GM06990 (cell line): ENCODE results near the gene RPS19.

ENCODE experiments used
- DNase-seq: peaks from one replicate; pipeline ENCODE4 v3.0.0-alpha.2; 2011; ENCODE audit not compliant: insufficient read length; ENCODE audit errors: extremely low read depth
- H3K27me3 ChIP-seq: replicated peaks from 2 replicates; pipeline ENCODE4 v1.6.0; 2011; ENCODE audit warnings: low read length; ENCODE audit not compliant: control insufficient read depth, insufficient read depth
- H3K36me3 ChIP-seq: 2 replicates; pipeline ENCODE4 v1.5.1; 2011; ENCODE audit warnings: low read length; ENCODE audit not compliant: control insufficient read depth, insufficient read depth
- H3K4me3 ChIP-seq: replicated peaks from 2 replicates; pipeline ENCODE4 v1.5.1; 2011; ENCODE audit warnings: low read depth, mild to moderate bottlenecking, control low read depth, low read length
- TF ChIP-seq, protein P1 (sequence below): IDR thresholded peaks from 2 replicates; pipeline ENCODE4 v1.5.1; 2011; ENCODE audit warnings: low read length, control low read depth, mild to moderate bottlenecking, inconsistent platforms; ENCODE audit not compliant: insufficient read depth, poor library complexity, severe bottlenecking

Gene RPS19

DNA sequence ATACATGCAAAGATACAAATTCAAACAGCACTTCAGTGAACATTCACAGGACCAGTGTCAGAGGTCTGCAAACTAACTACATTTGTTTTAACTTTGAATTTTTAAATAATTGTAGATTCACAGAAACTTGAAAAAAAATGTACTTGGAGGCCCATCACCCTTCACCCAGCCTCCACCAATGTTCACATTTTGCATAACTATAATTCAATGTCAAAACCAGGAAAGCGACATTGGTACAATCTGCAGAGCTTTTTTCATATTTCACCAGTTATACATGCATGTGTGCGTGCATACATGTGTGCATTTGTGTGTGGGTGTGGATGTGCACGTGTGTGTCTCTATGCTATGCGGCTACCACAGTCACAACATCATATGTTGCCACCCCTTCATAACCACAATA lies 44.8 kb upstream of the RPS19 start:
- DNase-seq = no peak
- no peaks in the 10 kb centered on the region for H3K27me3 ChIP-seq
- H3K4me3 ChIP-seq = no peak overlapping the region
- TF ChIP-seq, protein P1, sequence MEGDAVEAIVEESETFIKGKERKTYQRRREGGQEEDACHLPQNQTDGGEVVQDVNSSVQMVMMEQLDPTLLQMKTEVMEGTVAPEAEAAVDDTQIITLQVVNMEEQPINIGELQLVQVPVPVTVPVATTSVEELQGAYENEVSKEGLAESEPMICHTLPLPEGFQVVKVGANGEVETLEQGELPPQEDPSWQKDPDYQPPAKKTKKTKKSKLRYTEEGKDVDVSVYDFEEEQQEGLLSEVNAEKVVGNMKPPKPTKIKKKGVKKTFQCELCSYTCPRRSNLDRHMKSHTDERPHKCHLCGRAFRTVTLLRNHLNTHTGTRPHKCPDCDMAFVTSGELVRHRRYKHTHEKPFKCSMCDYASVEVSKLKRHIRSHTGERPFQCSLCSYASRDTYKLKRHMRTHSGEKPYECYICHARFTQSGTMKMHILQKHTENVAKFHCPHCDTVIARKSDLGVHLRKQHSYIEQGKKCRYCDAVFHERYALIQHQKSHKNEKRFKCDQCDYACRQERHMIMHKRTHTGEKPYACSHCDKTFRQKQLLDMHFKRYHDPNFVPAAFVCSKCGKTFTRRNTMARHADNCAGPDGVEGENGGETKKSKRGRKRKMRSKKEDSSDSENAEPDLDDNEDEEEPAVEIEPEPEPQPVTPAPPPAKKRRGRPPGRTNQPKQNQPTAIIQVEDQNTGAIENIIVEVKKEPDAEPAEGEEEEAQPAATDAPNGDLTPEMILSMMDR = no peak
- H3K36me3 ChIP-seq = no peaks in the 10 kb centered on the region

DNA sequence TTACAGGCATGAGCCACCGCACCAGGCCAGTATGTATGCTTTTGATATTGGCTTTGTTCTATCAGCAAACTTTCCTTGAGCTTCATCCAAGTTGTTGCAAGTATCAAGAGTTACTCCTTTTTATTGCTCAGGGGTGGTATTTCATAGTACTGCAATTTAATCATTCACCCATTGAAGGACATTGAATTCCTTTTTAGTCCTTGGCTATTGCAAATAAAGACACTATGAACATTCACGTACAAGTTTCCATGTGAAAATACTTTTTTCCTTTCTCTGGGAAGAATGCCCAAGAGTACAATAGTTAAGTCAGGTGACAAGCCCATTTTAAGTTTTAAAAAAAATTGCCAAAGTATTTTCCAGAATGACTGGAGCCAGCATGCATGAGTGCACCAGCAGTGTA lies 43.3 kb upstream of the RPS19 start:
- TF ChIP-seq, protein P1 = no peak
- no peak for DNase-seq
- Histone ChIP-seq H3K36me3 (no peaks in the 10 kb centered on the region), H3K27me3 (no peaks in the 10 kb centered on the region), H3K4me3 (no peak overlapping the region)

DNA sequence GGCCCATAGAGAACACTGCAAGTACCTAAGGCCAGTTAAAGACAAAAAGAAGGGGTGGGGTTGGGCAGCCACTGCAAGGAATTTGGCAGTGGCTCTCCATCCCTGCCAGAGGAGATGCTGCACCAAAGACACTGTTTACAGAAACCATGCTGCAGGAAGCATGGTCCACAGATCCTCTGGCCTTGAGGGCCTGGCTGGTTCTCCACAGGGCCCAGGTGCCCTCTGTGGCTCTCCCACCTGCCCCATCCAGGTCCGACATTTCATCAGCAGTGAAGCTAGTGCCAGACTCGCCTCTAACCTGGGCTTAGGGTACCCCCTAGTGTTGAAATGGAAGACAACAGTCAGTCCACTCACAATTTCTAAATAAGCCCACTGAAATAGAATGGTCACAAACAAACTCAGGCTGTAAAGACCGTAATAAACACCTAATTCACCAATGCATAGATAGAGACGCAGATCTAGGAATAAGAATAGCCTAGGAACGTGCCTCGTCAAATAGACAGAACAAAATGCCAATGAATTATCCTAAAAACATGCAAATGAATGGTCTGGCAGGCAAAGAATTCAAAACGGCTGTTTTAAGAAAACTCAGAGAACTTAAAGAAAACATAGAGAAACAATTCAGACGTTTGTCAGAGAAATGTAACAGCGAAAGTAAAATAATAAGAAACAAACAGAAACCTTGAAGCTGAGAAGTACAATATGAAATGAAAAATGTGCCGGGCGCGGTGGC lies 38.9 kb upstream of the RPS19 start:
- Histone ChIP-seq H3K36me3 (no peaks in the 10 kb centered on the region), H3K27me3 (no peaks in the 10 kb centered on the region), H3K4me3 (no peak overlapping the region)
- TF ChIP-seq, protein P1 = peak; percentile 66
- DNase-seq = peak; percentile 51

DNA sequence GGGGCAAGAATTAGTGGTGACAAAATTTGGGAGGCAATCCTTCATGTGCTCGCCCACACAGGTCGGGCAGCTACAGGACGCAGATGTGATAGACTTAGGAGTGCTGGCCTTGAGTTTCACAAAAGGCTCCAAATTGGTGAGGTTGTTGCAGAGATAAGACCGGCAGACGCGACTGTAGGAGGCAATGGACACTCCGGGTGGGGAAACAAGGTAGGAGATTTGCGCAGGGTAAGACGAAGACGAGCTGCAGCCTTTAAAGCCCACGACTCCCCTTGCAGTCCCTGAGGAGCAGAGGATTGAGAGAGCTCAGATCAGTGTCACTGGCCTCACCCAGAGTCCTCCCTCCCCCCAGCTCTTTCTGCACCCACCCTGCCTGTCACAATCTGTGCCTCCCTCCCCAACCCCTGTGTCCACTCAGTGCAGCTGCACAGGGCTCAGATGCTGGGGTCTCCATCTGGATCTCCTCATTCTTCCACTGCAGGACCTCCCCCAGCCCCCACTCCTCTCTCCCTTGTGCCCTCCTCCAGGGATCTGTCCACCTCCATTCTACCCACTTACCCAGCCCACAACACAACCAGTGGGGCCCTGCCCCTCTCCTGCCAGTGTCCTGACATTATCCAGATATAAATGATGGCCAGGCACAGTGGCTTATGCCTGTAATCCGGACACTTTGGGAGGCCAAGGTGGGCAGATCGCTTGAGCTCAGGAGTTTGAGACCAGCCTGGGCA lies 21.9 kb upstream of the RPS19 start:
- TF ChIP-seq, protein P1 = no peak
- Histone ChIP-seq H3K27me3 (no peaks in the 10 kb centered on the region; the same call in 1 of the 2 replicates), H3K4me3 (no peak overlapping the region), H3K36me3 (no peaks in the 10 kb centered on the region)
- DNase-seq = no peak

DNA sequence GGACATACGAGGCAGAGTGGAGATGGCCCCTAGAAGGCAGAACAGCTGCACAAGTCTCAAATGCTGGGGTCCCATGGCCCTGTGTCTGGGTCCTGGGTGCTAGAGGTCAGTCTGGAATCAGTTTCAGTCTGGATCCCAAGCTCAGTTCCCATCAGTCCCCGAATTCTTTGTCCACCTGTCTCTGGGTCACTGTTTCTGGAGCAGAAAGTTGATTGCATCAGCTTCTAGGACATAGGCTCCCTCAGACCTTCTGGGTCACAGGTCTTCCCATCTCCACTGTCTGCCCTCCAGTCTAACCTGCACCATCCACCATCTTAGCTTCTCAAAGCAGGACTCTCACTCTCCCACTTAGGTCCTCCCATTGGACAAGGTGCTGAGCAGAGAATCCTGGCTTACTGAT lies 20.8 kb upstream of the RPS19 start:
- H3K4me3 ChIP-seq = no peak overlapping the region
- no peaks in the 10 kb centered on the region; the same call in 1 of the 2 replicates for H3K27me3 ChIP-seq
- TF ChIP-seq, protein P1 = no peak
- no peaks in the 10 kb centered on the region for H3K36me3 ChIP-seq
- DNase-seq = no peak

DNA sequence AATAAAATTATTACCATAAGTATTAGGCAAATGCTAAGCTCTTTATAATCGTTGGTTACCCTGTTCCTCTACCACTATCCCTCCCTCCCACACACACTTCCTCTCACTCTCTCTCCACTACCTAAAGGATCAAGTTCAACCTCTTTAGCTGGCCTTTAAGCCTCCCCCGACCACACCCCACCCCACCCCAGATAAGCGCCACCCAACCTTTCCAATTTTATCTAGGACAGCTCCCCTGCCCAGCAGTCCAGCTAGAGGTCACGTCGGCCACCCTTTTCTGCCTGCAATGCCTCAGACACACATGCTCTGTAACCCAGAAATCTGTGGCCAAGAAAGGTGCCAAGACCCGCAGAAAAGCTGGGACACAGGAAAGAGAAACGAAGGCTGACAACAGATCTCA lies 16.7 kb upstream of the RPS19 start:
- Histone ChIP-seq H3K36me3 (no peaks in the 10 kb centered on the region), H3K27me3 (no peaks in the 10 kb centered on the region; the same call in 1 of the 2 replicates), H3K4me3 (no peak overlapping the region)
- DNase-seq = no peak
- TF ChIP-seq, protein P1 = no peak
